GF-D8 (cell line): ENCODE data around the gene NKAPL.
"Not testable (repeated sequence)": the region's sequence is repeated elsewhere in the genome, so short reads cannot be mapped to it uniquely, and the experiment has no call there.

ENCODE experiments used
- DNase-seq: peaks from one replicate; lab custom pipeline; 2025; lab: John Stamatoyannopoulos, UW

Gene NKAPL

DNA sequence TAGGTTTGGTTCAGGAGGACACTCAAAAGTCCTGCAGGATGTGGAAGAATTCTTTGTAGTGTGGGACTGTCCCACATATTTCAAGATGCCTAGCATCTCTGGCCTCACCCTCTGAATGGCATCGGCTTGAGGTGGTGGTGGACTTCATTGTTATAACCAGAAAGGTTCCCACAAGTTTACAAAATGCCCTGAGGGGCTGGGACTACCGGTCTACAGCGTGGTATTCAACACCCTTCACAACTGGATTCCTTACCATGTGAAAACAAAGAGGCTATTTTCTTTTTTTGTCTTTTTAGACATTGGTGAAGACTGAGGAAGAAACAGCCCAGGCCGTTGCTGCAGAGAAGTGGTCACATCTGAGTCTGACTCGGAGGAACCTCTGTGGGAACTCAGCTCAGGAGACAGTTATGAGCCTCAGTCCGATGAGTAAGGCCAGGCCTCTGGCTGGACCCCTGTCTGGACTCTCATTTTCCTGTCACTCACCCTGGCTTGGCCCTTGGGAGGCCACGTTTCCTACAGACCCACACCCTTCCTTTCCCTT, 37.5 kb downstream of the NKAPL start:
- no peak for DNase-seq

DNA sequence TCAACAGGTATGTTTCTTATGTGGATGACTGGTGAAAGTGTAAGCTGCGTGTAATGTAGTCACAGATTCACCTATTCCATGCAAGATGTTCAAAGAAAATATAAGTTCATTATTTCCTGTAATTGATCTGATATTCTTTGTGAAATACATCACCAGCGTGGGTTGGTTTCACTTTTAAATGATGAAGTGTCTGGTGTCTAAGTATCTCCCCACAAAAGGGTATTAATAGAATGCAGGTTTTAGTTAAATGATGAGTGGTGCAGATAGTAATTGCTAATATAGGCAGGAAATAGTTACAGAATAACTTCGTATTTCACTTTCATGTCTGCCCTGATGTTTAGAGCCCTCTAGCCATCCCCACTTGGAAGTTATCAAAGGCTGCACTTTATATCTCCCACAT, 44.5 kb downstream of the NKAPL start:
- no peak for DNase-seq

DNA sequence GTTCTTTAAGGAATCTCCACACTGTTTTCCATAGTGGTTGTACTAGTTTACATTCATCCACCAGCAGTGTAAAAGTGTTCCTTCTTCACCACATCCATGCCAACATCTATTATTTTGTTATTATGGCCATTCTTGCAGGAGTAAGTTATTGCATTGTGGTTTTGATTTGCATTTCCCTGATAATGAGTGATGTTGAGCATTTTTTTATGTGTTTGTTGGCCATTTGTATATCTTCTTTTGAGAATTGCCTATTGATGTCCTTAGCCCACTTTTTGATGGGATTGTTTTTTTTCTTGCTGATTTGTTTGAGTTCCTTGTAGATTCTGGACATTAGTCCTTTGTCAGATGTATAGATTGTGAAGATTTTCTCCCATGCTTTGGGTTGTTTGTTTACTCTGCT, 47.3 kb downstream of the NKAPL start:
- not testable (repeated sequence) for DNase-seq
